Ureter (tissue), 1 donor: ENCODE data around the gene SCARF2. TPM values are rescaled to one million over a fixed set of nuclear protein-coding genes. Genes with fewer than 3 reads are reported as not detected.
"Not testable (repeated sequence)": the region's sequence is repeated elsewhere in the genome, so short reads cannot be mapped to it uniquely, and the experiment has no call there.

ENCODE experiments used
- DNase-seq: peaks from one replicate; pipeline ENCODE4 v3.0.0-alpha.2; 2020; ENCODE audit warnings: low spot score
- total RNA-seq: library from RNA; stranded (reverse); gene quantifications from one replicate; pipeline ENCODE4 v1.2.4, GENCODE V29; 2023
- donor health status: DM: yes; HTN: yes; CAD: no.

SCARF2 gene
- total RNA-seq, 1 donor from 2014 or later, result 11.0 TPM

DNA sequence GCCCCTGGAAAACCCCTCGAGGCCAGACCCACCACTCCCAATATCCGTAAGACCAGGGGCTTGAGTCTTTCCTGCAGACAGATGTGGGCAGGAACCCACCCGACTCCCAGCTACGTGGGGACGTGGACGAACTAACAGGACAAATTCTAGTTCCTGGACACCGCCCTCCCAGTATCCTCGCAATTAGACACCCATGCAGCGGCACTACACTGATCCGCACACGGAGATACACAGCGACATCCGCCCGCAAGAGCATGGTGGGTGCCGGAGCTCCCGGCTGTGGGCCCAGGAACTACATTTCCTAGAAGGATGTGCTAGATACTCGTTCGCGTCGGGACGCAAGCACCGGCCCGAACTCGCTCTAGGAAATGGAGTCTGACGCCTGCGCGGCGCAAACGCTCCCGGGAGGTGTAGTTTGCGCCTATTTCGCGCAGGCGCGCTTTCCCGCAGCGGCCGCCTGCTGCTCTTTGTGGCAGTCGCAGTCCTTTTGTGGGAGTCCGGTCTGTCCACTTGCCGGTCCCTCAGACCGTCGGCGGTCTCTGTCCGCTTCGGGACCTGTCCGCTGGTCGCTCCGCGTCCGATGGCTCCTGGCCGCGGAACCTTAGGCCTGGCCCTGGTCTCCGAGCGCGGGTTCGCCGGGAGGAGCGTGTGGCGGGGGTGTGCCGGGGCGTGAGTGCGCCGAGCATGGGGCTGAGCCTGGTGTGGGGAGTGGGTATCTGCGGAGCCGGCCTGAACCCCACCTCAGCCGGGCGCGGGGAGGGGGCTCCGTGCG lies 43.7 kb downstream of the SCARF2 start, which contains the start of gene ZNF74:
ZNF74 (plus strand) TSS at position 447 of the 772 bp plus-strand sequence. CDS start 478 bp downstream, outside the sequence.
- peak; percentile 90 for DNase-seq

DNA sequence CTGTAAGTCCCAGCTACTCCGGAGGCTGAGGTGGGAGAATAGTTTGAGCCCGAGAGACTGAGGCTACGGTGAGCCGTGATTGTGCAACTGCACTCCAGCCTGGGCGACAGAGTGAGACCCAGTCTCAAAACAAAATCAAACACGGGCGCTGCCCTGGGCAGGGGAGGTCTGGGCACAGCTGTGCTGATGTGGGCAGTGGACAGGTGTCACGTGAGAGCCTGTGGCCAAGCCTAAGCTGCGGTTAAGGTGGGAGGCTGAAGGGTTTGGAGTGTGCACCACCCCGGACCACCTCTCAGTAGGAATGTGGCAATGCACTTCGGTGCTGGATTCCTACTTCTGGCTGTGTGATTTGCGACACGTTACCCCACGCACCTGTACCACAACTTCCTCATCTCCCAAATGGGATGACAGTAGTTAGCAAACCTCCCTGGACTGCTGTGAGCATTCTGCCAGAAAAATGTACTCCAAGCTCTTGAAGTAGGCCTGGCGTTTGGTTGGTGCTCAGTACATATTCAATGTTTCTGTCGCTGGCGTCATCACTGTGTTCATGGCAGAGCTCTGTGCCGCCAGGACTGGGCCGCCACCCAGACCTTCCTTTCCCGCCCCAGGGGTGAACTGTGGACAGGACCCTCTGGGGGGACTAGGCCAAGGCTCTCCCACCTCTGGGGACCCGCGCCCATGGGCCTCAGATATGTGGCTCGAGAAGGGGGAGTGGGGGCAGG lies 44.5 kb downstream of the SCARF2 start:
- DNase-seq, result peak; percentile 46

DNA sequence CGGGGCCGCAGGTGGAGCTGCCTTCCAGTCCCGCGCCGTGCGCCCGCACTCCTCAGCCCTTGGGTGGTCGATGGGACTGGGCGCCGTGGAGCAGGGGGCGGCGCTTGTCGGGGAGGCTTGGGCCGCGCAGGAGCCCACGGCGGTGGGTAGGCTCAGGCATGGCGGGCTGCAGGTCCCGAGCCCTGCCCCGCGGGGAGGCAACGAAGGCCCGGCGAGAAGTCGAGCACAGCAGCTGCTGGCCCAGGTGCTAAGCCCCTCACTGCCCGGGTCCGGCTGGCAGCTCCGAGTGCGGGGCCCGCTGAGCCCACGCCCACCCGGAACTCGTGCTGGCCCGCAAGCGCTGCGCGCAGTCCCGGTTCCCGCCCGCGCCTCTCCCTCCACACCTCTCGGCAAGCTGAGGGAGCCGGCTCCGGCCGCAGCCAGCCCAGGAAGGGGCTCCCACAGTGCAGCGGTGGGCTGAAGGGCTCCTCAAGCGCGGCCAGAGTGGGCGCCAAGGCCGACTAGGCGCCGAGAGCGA lies 45.2 kb downstream of the SCARF2 start:
- DNase-seq, result peak; percentile 42

DNA sequence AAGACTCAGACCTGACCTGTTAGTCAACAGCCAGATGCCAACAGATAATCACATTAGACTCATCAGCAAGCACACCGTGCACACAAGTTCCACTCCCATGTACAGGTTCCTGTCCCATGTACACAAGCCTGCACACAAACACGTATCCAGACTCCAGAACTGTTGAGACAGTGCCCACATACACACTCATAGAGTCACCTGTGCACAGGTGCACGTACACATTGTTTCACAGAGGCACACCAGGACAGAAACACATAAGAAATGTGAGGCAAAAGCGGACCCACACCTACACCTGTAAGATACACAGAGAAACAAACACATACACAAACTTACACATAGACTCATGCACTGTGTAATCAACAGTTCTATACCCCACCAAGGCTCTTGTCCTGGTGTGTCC lies 46.4 kb downstream of the SCARF2 start:
- DNase-seq, result peak; percentile 4

DNA sequence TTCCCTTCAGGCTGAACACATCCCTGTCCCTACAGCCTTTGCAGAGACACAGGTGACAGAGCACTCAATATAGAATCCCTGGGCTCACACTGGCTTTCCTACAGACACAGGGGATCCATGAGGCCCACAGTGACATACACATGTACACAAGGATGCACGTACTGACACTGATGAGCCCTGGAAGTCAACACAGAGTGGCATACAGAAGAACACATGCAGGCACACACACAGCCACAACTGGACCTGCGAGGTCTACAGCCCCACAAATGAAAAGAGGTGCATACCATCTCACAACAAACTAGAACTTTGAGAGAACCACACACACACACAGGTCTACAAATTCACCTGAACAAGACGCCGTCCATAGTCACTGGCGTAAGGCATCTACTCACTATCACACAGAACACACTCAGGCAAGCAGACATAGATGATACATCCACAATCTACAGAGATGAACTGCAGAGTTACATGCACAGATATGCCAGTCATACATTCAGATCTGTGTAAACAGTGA lies 47.2 kb downstream of the SCARF2 start:
- peak; percentile 37 for DNase-seq

DNA sequence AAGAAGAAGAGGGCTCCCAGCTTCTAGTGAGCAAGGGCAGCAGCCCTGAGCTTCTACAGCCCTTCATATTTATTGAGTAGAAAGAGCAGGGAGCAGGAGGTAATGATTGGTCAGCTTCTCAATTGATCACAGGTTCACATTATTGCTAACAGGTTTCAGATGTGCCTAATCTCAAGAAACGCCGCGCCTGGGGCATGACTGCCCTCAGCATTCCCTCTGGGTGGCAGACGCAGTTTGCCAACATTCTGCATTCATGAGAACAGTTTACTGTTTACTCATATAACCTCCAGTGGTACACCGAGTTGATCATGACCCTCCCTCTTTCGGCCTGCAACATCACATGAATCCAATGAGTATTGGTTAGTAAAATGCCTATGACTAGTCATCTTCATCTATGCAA lies 48.3 kb downstream of the SCARF2 start:
- peak; percentile 19 for DNase-seq

DNA sequence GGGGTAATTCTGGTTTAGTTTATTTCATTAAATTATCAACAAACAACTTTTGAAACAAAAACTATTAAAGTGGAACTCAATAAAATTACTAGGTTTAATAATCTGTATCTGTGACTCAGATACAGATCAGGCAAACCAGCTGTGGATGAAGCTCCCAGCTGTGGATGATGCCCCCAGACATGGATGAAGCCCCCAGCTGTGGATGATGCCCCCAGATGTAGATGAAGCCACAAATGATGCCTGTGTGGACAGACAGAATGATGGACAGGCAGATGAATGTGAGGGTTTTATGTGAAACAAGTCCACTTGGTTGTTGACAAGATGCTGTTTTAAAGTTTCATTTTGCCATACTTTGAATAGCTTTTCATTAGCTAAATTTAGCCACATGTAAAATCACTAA lies 49.4 kb downstream of the SCARF2 start:
- no peak for DNase-seq

DNA sequence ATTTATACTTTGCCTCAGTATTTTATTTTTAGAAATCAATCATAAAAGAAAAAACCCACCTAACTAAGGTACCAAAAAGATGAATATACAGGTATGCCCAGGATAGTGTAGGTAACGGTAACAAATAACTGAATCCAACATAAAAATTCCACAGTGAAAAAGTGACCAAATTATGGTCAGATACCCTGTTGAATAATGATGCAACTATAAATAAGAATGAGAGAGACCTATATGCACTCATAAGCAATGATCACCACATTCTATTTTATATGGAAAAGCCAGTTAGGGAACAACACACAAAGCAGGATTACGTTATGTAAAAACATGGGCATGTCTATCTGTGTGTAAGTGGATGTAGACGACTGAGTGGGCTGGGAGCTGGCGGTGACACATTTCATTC lies 50.7 kb downstream of the SCARF2 start:
- no peak for DNase-seq

DNA sequence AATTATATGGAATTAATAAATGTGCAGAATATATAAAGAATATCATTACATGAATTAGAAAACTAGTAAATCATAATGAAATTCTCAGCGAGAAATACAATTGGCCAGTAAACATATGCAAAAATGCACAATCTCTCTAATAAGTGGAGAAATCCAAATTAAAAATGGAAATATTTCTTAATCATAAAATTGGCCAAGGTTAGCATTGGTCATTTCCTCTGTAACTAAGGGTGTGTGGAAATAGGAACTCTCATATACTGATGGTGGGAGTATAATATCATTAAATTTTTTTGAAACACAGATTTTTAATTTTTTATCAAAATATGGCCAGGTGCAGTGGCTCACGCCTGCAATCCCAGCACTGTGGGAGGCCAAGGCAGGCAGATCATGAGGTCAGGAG lies 51.3 kb downstream of the SCARF2 start:
- DNase-seq, result no peak

DNA sequence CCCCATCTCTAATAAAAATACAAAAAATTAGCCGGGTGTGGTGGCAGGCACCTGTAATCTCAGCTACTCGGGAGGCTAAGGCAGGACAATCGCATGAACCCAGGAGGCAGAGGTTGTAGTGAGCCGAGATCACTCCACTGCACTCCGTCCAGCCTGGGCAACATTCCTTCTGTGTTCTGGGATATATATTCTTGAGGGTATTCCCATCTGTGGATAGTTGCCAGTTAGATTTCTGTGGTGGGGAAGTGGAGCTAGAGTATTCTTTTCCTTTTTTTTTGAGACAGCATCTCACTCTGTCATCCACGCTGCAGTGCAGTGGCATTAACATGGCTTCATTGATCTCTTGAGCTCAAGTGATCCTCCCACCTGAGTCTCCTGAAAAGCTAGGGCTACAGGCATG lies 52.8 kb downstream of the SCARF2 start:
- DNase-seq, result peak; percentile 10

DNA sequence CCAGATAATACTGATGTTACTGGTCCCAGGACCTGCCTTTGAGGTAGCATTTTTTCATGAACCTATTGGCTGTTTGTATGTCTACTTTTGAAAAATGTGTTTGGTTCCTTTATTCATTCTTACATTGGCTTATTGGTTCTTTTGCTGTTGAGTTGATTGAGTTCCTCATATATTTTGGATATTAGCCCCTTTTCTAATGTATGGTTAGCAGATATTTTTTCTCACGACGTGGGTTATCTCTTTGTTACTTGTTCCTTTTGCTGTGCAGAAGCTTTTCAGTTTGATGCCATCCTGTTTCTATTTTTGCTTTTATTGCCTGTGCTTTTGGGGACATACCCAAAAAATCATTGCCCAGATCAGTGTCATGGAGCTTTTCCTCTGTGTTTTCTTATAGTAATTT lies 53.5 kb downstream of the SCARF2 start:
- DNase-seq, result no peak

DNA sequence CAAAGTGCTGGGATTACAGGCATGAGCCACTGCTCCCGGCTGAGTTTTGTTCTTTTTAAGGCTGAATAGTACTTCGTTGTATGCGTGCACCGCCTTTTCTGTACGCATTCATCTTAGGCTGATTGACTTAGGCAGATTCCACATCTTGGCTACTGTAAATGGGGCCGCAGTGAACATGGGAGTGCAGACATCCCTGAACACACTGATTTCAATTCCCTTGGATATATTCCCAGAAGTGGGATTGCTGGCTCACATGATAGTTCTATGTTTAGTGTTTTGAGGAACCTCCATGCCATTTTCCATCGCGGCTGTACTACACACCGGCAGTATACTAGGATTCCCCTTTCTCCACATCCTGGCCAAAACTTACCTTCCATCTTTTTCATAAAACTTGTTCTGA lies 54.1 kb downstream of the SCARF2 start:
- DNase-seq, result no peak

DNA sequence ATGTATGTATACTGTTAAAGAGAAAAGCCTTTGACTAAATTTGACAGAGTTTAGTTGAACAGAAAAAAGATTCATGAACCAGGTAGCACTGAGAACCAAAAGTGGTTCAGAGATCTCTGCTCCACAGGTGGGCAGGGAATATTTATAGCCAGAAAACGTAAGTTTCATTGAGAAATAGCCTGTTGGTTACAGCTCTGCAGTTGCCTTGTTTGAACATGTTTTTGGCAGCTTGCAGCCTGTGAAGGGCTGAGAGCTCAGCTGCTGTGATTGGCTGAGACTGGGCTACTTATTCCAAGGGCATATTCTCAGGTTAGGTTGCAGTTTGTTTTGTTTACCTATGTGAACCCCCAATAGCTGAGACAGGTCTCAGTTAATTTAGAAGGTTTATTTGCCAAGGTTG lies 57.1 kb downstream of the SCARF2 start:
- DNase-seq, result no peak

DNA sequence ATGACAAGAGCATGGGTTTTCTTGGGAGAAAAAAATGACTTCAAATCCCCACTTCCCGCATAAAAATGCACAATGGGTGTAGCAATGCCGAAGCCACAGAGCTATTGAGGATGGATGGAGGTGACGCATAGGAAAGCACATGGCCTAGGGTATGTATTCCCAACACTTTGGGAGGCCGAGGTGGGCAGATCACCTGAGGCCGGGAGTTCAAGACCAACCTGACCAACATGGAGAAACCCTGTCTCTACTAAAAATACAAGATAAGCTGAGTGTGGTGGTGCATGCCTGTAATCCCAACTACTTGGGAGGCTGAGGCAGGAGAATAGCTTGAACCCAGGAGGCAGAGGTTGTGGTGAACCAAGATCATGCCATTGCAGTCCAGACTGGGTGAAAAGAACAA lies 58.9 kb downstream of the SCARF2 start:
- not testable (repeated sequence) for DNase-seq

DNA sequence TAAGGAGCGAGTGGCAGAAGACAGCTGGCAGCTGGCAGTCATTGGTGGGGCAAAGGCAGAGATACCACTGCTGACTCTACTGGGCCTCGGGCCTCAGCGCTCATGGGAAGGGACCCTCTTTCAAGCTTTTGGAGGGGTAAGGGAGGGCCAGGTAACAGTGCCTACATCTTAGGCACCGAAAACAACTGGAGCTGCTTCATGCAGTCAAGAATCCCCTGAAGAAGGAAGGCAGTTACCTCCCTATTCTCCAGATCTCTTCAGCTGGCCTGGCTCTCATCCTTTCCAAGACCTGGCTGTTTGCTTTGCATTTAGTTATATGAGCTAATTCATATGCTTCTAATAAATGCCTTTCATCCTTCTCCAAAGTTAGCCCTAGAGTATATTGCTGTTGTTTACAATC lies 59.5 kb downstream of the SCARF2 start:
- no peak for DNase-seq

DNA sequence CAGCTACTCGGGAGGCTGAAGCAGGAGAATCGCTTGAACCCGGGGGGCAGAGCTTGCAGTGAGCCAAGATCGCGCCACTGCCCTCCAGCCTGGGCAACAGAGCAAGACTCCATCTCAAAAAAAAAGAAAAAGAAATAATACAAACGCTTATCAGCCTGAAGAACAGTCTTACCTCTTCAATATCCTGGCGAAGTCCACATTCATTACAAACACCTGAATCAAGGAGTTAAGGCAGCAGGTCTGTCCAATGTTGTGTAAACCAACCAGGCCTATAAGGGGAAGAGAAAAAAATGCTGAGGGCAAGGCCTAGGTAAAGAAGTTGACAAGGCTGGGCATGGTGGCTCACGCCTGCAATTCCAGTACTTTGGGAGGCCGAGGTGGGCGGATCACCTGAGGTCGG lies 60.6 kb downstream of the SCARF2 start:
- DNase-seq, result not testable (repeated sequence)

DNA sequence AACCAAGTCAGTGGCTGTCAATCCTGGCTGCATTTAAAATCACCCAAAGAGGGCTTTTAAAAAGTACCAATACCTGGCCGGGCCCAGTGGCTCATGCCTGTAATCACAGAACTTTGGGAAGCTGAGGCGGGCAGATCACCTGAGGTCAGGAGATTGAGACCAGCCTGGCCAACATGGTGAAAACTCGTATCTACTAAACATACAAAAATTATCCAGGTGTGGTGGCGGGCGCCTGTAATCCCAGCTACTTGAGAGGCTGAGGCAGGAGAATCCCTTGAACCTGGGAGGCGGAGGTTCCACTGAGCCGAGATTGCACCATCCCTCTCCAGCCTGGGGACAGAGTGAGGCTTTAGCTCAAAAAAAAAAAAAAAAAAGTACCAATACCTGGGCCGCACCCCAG lies 61.3 kb downstream of the SCARF2 start:
- peak; percentile 19 for DNase-seq

Other genes starting within 250 kb of the SCARF2 start
- gene RTN4R, start 169.5 kb downstream of the SCARF2 start, total RNA-seq, result 1.3 TPM
- gene DGCR6L, start 117.8 kb downstream of the SCARF2 start, total RNA-seq, result 31.4 TPM
- gene ZNF74, start 43.7 kb downstream of the SCARF2 start, total RNA-seq, result 9.0 TPM
- 26.2 TPM for gene KLHL22, start 58.0 kb upstream of the SCARF2 start, total RNA-seq
- 119 TPM for gene MED15, start 69.8 kb upstream of the SCARF2 start, total RNA-seq